BLaER1 (cell line): ENCODE measurements around the gene NUDT1.

Experiments used
- H3K27ac ChIP-seq: shearing (Covaris generic); formaldehyde crosslinking; 2 replicates; pipeline ENCODE4 v1.8.1; 2022
- H3K27me3 ChIP-seq: shearing (Covaris generic); formaldehyde crosslinking; 2 replicates; pipeline ENCODE4 v1.8.1; 2022
- H3K36me3 ChIP-seq: shearing (Covaris generic); formaldehyde crosslinking; 2 replicates; pipeline ENCODE4 v1.8.1; 2022
- H3K4me1 ChIP-seq: shearing (Covaris generic); formaldehyde crosslinking; 2 replicates; pipeline ENCODE4 v1.8.1; 2022
- H3K4me2 ChIP-seq: shearing (Covaris generic); formaldehyde crosslinking; 2 replicates; pipeline ENCODE4 v1.8.1; 2022
- H3K4me3 ChIP-seq: shearing (Covaris generic); formaldehyde crosslinking; 2 replicates; pipeline ENCODE4 v1.8.1; 2022
- H3K9ac ChIP-seq: shearing (Covaris generic); formaldehyde crosslinking; 2 replicates; pipeline ENCODE4 v1.8.1; 2022
- H3K9me3 ChIP-seq: shearing (Covaris generic); formaldehyde crosslinking; 2 replicates; pipeline ENCODE4 v1.8.1; 2022
- H4K20me1 ChIP-seq: shearing (Covaris generic); formaldehyde crosslinking; 2 replicates; pipeline ENCODE4 v1.8.1; 2022
- Cebpa-rat ChIP-seq: shearing (Covaris generic); IDR thresholded peaks from 2 replicates; pipeline ENCODE4 v1.8.1; 2022

Gene NUDT1

DNA sequence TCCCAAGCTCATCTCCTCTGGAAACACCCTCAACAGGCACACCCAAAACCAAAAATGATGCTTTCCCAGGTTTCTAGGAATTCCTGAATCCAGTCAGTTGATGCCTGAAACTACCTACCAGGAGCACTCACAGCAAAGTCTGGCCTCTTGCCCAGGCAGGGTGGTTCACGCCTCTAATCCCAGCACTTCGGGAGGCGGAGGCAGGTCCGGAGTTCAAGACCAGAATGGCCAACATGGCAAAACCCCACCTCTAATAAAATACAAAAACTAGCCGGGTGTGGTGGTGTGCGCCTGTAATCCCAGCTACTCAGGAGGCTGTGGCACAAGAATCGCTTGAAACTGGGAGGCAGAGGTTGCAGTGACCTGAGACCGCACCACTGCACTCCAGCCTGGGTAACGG, 11.1 kb upstream of the NUDT1 start:
- peaks cover 40% of the 10 kb centered on the region for H3K4me1 ChIP-seq
- no peak for TF ChIP-seq Cebpa-rat
- no peaks in the 10 kb centered on the region for H3K9me3 ChIP-seq
- H3K4me3 ChIP-seq = no peak overlapping the region
- H3K27ac ChIP-seq = no peak overlapping the region
- H3K4me2 ChIP-seq = peak overlapping the region; percentile 98
- peaks cover 63% of the 10 kb centered on the region for H4K20me1 ChIP-seq
- H3K9ac ChIP-seq = peak overlapping the region; percentile 95; the same call in 1 of the 2 replicates
- no peaks in the 10 kb centered on the region for H3K27me3 ChIP-seq
- peaks cover 69% of the 10 kb centered on the region for H3K36me3 ChIP-seq

DNA sequence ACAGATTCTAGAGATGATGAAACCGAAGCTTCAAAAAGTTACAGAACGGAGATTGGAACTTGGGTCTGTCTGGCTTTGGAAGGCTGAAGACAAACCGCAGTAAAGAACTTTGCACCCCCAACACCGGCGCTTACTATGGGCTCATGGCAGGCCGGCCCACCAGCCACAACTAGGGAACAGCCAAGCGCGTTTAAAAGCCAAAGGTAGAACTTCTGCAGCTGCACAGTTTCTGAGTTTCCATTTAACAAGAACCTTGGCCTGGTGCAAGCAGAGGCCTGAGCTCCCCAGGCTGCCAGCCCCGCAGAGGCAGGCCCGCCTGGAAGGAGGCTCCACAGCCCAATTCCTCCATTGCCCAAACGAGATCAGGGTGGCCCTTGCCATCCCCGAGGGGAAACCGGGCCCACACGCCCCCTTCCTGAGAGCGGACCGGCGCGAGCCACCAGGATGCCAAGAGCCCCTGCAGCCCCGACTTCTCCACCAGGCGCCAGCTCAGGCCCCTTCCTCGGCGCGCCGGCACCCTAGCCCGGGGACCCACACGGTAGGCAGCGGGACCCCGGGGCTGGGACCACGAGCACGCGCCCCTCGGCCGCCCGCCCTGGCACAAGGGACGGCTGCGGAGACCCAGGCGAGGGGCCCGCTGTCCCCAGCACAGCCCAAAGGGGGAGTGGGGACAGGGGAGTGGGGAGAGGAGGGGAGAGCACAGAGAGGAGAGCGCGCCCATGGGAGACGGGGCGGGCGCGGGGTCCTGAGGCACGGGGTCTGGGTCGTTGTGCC, 9.8 kb upstream of the NUDT1 start:
- H3K9ac ChIP-seq = peak overlapping the region; percentile 95
- peak overlapping the region; percentile 93 for H3K4me3 ChIP-seq
- no peak for TF ChIP-seq Cebpa-rat
- no peaks in the 10 kb centered on the region for H3K27me3 ChIP-seq
- no peaks in the 10 kb centered on the region for H3K9me3 ChIP-seq
- H3K36me3 ChIP-seq = peaks cover 69% of the 10 kb centered on the region
- peak overlapping the region; percentile 98 for H3K4me2 ChIP-seq
- peaks cover 47% of the 10 kb centered on the region for H3K4me1 ChIP-seq
- peaks cover 50% of the 10 kb centered on the region for H4K20me1 ChIP-seq
- peak overlapping the region; percentile 88 for H3K27ac ChIP-seq

DNA sequence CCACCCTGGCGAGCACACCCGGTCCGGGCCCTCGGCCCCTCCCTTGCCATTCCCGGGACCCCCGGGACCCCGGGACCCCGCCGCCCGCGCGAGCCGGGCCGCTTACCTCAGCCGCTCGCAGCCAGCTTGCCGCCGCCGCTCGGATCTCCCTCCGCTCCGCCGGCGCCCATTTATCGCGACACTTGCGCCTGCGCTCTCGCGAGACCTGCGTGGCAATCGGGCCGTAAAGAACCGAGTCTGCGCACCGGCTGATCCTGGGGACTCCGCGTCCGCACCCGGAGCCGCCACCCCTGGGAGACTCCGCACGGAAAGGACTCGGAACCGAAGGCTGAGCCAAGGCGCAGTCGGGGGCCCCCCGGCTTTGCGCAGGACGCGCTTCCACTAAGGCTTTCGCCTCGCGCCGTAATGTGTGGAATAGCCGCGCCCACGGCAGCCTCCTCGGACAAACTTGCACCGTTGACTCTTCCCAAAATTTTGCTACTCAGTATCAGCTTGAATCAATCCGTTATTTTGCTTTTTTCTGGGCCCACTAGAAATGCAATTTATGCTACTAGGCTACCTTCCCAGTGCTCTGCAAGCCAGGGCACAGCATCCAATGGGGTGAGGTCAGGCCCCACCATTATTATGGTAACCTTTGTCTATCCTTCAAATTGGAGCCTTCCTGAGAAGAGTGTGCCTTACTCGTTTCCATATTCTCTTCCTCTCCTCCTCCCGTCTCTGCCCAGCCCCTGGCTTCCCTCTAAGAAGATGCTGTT, 9.1 kb upstream of the NUDT1 start, which contains the start of gene MAD1L1:
Gene MAD1L1, minus strand, starts transcription at position 180 of the 755 bp plus-strand sequence. CDS start 2,812 bp downstream, outside the sequence.
- no peaks in the 10 kb centered on the region for H3K9me3 ChIP-seq
- H3K27ac ChIP-seq = peak within 1 kb of the TSS; percentile 88
- peak within 1 kb of the TSS; percentile 93 for H3K4me3 ChIP-seq
- peak within 1 kb of the TSS; percentile 95 for H3K9ac ChIP-seq
- no peaks in the 10 kb centered on the region for H3K27me3 ChIP-seq
- no peak for TF ChIP-seq Cebpa-rat
- H3K36me3 ChIP-seq = peaks cover 69% of the 10 kb centered on the region
- H3K4me1 ChIP-seq = peaks cover 48% of the 10 kb centered on the region
- H3K4me2 ChIP-seq = peak within 1 kb of the TSS; percentile 98
- H4K20me1 ChIP-seq = peaks cover 42% of the 10 kb centered on the region

GRCh38 chr7:2233926-2234325, 8.1 kb upstream of the NUDT1 start:
- Histone ChIP-seq H3K4me3 (no peak overlapping the region), H3K9me3 (no peaks in the 10 kb centered on the region), H3K4me1 (peaks cover 54% of the 10 kb centered on the region), H3K27me3 (no peaks in the 10 kb centered on the region), H3K27ac (no peak overlapping the region), H3K4me2 (peak overlapping the region; percentile 98; the same call in 1 of the 2 replicates), H3K9ac (no peak overlapping the region), H4K20me1 (peaks cover 35% of the 10 kb centered on the region), H3K36me3 (peaks cover 67% of the 10 kb centered on the region)
- TF ChIP-seq Cebpa-rat = no peak

DNA sequence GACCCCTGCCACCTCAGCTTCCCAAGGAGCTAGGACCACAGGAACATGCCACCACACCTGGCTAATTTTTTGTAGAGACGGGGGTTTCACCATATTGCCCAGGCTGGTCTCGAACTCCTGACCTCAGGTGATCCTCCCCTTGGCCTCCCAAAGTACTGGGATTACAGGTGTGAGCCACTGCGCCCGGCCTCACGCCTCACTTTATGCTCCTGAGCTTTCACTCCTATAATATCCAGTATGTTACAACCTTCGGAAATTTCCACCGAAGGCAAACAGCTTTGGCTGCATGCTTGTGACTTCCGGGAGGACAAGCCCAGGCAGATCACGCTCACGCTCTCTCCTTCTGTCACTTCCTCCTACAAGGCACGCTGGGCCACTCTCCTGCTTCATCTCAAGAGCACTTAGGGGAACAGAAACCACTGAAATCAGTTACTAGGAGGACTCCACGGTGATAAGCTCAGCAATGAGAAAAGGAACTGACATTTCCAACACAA, 4.9 kb upstream of the NUDT1 start:
- Histone ChIP-seq H4K20me1 (peaks cover 3% of the 10 kb centered on the region), H3K36me3 (peaks cover 58% of the 10 kb centered on the region), H3K27me3 (no peaks in the 10 kb centered on the region), H3K4me3 (no peak overlapping the region), H3K9ac (peak overlapping the region; percentile 7; the same call in 1 of the 2 replicates), H3K9me3 (no peaks in the 10 kb centered on the region), H3K4me2 (peak overlapping the region; percentile 61), H3K4me1 (peaks cover 51% of the 10 kb centered on the region), H3K27ac (peak overlapping the region; percentile 75)
- TF ChIP-seq Cebpa-rat = no peak

GRCh38 chr7:2239242-2239641, 2.8 kb upstream of the NUDT1 start:
- Histone ChIP-seq H3K27me3 (no peaks in the 10 kb centered on the region), H3K9ac (no peak overlapping the region), H3K4me1 (peaks cover 59% of the 10 kb centered on the region), H3K27ac (no peak overlapping the region), H3K36me3 (peaks cover 57% of the 10 kb centered on the region), H3K4me3 (no peak overlapping the region), H3K4me2 (no peak overlapping the region), H4K20me1 (no peaks in the 10 kb centered on the region), H3K9me3 (no peaks in the 10 kb centered on the region)
- TF ChIP-seq Cebpa-rat = no peak

GRCh38 chr7:2242541-2243429, 759 bp downstream of the NUDT1 start:
- Histone ChIP-seq H3K9me3 (no peaks in the 10 kb centered on the region), H3K4me3 (peak overlapping the region; percentile 98), H4K20me1 (no peaks in the 10 kb centered on the region), H3K36me3 (peaks cover 22% of the 10 kb centered on the region), H3K27ac (peak overlapping the region; percentile 95), H3K9ac (peak overlapping the region; percentile 89), H3K4me2 (peak overlapping the region; percentile 99), H3K27me3 (no peaks in the 10 kb centered on the region), H3K4me1 (peaks cover 80% of the 10 kb centered on the region)
- no peak for TF ChIP-seq Cebpa-rat

- Histone ChIP-seq H3K27me3 (no peaks in the 10 kb centered on the region), H3K4me1 (peaks cover 80% of the 10 kb centered on the region), H3K4me3 (peak overlapping the region; percentile 98), H3K36me3 (peaks cover 15% of the 10 kb centered on the region), H4K20me1 (no peaks in the 10 kb centered on the region), H3K9me3 (no peaks in the 10 kb centered on the region), H3K4me2 (peak overlapping the region; percentile 99), H3K9ac (peak overlapping the region; percentile 89), H3K27ac (peak overlapping the region; percentile 95)
- no peak for TF ChIP-seq Cebpa-rat
Measured at GRCh38 chr7:2243458-2243857, 1.4 kb downstream of the NUDT1 start.

DNA sequence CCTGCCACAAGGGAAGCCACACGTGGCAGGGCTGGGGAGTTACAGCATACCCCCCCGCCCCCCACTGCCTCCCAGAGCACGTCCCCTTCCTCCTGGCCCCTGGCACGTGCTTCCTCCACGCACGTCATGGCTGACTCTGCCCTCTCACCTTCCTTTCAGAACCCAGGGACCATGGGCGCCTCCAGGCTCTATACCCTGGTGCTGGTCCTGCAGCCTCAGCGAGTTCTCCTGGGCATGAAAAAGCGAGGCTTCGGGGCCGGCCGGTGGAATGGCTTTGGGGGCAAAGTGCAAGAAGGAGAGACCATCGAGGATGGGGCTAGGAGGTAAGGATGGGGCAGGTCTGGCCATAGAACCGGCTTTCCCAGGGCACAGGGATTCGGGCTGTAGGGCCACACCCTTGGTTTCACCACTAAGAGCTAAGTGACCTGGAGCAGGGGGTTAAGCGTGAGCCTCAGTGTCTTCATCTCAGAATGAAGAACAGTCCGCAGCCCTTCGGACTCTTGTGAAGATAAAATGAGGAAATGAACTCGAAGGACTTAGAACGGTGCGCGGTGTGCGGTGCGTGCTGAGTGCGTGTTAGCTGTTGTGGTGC, 2.5 kb downstream of the NUDT1 start:
- peak overlapping the region; percentile 98 for H3K4me3 ChIP-seq
- no peak for TF ChIP-seq Cebpa-rat
- H3K4me1 ChIP-seq = peaks cover 90% of the 10 kb centered on the region
- H3K27ac ChIP-seq = peak overlapping the region; percentile 95
- H3K9ac ChIP-seq = peak overlapping the region; percentile 89
- peaks cover 6% of the 10 kb centered on the region for H3K36me3 ChIP-seq
- H4K20me1 ChIP-seq = peaks cover 4% of the 10 kb centered on the region
- H3K9me3 ChIP-seq = no peaks in the 10 kb centered on the region
- peak overlapping the region; percentile 99 for H3K4me2 ChIP-seq
- no peaks in the 10 kb centered on the region for H3K27me3 ChIP-seq
